IPS-15b (cell line): ENCODE measurements around the gene C5AR2.

Source experiments
- H3K27me3 ChIP-seq: one replicate; pipeline ENCODE4 v1.6.1; 2013; ENCODE audit warnings: low read length; ENCODE audit not compliant: control insufficient read depth, insufficient read depth
- H3K36me3 ChIP-seq: one replicate; pipeline ENCODE4 v1.6.1; 2013; ENCODE audit warnings: low read length; ENCODE audit not compliant: control insufficient read depth, insufficient read depth
- H3K4me1 ChIP-seq: one replicate; pipeline ENCODE4 v1.6.1; 2013; ENCODE audit warnings: mild to moderate bottlenecking, low read length; ENCODE audit not compliant: control insufficient read depth, insufficient read depth
- H3K4me3 ChIP-seq: one replicate; pipeline ENCODE4 v1.5.1; 2013; ENCODE audit warnings: low read depth, low read length
- H3K9ac ChIP-seq: one replicate; pipeline ENCODE4 v1.6.1; 2013; ENCODE audit warnings: low read depth, mild to moderate bottlenecking, low read length
- H3K9me3 ChIP-seq: one replicate; pipeline ENCODE4 v1.6.1; 2013; ENCODE audit warnings: mild to moderate bottlenecking, low read length; ENCODE audit not compliant: control insufficient read depth, insufficient read depth

Gene C5AR2

DNA sequence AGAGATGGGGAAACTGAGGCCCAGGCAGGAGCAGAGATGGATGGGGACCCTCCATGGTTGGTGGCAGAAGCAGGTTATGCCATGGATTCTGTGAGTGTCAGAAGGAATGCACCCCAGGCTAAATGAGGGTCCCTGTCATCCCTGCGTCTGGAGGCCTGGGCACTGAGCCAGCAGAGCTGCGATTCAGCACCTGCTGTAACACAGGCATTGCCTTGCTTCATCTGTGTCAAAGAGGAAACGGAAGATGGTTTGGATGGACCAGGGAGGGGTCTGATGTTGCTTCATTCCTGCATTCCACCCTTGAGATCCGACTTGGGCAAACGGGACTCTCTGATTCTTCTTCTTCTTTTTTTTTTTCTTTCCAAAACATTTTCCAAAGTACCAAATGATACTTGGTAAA, 21.2 kb upstream of the C5AR2 start:
- Histone ChIP-seq H3K27me3 (no peaks in the 10 kb centered on the region), H3K9ac (no peak overlapping the region), H3K4me3 (no peak overlapping the region), H3K9me3 (no peaks in the 10 kb centered on the region), H3K4me1 (peaks cover 2% of the 10 kb centered on the region), H3K36me3 (no peaks in the 10 kb centered on the region)

DNA sequence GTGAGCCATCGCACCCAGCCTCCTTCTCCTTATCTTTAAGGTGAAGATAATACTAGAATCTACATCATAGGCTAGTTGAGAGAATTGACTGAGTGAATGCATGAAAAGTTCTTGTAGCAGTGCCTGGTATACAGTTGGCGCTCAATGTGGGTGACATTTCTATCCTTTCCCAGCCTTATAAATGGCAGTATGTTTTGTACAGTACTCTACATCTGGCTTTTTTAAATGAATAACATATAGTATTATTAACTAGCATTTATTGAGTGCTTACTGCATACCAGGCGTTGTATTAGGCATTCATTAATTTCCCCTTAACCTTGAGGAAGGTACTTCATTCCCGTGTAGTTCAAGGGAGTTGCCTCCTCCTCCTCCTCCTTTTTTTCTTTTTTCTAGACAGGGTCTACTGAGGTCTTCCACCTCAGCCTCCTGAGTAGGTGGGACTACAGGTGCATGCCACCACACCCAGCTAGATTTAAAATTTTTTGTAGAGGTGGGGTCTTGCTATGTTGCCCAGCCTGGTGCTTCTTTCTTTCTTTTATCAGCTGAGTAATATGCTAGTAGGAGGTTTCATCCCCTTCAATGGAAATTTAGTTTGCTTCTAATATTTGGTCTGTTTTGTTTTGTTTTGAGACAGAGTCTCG, 19.5 kb upstream of the C5AR2 start:
- H3K36me3 ChIP-seq = no peaks in the 10 kb centered on the region
- no peaks in the 10 kb centered on the region for H3K27me3 ChIP-seq
- no peak overlapping the region for H3K4me3 ChIP-seq
- H3K9ac ChIP-seq = no peak overlapping the region
- H3K9me3 ChIP-seq = no peaks in the 10 kb centered on the region
- H3K4me1 ChIP-seq = peaks cover 2% of the 10 kb centered on the region

- Histone ChIP-seq H3K4me3 (no peak overlapping the region), H3K9me3 (no peaks in the 10 kb centered on the region), H3K36me3 (no peaks in the 10 kb centered on the region), H3K9ac (no peak overlapping the region), H3K4me1 (peaks cover 2% of the 10 kb centered on the region), H3K27me3 (no peaks in the 10 kb centered on the region)
These were observed 18.1 kb upstream of the C5AR2 start for GRCh38 chr19:47313754-47314295.

DNA sequence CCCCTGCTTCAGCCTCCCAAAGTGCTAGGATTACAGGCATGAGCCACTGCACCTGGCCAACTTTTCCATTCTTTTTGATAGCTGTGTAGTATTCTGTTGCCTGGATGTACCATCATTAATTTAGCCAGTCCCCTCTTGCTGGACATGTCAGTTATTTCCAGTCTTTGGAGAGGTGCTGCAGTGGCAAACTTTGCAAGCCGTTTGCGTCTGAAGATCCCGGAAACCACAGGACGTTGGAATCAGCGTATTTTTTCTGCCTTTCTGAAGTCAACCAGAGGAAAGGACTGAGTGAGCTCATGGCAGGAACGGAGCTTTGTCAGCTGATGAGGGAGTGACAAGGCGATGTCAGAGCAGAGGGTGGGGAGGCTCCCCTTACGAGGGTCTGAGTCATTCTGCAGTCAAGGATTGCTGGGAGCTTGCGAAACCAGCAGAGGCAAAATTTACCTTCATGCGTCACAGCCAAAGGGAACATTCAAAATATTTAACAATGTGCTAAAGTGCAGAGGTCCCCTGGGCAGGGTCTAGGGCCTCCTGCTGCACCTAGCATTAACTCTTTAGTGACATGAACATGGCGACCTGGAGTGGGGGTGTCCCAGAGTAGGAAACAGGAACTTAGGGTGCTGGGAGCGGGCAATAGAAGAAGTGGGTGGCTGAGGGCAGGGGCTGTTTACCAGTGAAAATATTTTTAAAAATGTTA, 16.7 kb upstream of the C5AR2 start:
- Histone ChIP-seq H3K9ac (no peak overlapping the region), H3K27me3 (no peaks in the 10 kb centered on the region), H3K36me3 (no peaks in the 10 kb centered on the region), H3K4me1 (peaks cover 2% of the 10 kb centered on the region), H3K4me3 (no peak overlapping the region), H3K9me3 (no peaks in the 10 kb centered on the region)

GRCh38 chr19:47316513-47316912, 15.5 kb upstream of the C5AR2 start:
- Histone ChIP-seq H3K4me3 (no peak overlapping the region), H3K36me3 (no peaks in the 10 kb centered on the region), H3K9ac (no peak overlapping the region), H3K4me1 (peaks cover 2% of the 10 kb centered on the region), H3K27me3 (no peaks in the 10 kb centered on the region), H3K9me3 (no peaks in the 10 kb centered on the region)

DNA sequence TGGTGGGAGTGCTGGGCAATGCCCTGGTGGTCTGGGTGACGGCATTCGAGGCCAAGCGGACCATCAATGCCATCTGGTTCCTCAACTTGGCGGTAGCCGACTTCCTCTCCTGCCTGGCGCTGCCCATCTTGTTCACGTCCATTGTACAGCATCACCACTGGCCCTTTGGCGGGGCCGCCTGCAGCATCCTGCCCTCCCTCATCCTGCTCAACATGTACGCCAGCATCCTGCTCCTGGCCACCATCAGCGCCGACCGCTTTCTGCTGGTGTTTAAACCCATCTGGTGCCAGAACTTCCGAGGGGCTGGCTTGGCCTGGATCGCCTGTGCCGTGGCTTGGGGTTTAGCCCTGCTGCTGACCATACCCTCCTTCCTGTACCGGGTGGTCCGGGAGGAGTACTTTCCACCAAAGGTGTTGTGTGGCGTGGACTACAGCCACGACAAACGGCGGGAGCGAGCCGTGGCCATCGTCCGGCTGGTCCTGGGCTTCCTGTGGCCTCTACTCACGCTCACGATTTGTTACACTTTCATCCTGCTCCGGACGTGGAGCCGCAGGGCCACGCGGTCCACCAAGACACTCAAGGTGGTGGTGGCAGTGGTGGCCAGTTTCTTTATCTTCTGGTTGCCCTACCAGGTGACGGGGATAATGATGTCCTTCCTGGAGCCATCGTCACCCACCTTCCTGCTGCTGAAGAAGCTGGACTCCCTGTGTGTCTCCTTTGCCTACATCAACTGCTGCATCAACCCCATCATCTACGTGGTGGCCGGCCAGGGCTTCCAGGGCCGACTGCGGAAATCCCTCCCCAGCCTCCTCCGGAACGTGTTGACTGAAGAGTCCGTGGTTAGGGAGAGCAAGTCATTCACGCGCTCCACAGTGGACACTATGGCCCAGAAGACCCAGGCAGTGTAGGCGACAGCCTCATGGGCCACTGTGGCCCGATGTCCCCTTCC, 11.8 kb upstream of the C5AR2 start:
- Histone ChIP-seq H3K9ac (no peak overlapping the region), H3K27me3 (no peaks in the 10 kb centered on the region), H3K36me3 (no peaks in the 10 kb centered on the region), H3K9me3 (no peaks in the 10 kb centered on the region), H3K4me3 (no peak overlapping the region), H3K4me1 (peaks cover 2% of the 10 kb centered on the region)

DNA sequence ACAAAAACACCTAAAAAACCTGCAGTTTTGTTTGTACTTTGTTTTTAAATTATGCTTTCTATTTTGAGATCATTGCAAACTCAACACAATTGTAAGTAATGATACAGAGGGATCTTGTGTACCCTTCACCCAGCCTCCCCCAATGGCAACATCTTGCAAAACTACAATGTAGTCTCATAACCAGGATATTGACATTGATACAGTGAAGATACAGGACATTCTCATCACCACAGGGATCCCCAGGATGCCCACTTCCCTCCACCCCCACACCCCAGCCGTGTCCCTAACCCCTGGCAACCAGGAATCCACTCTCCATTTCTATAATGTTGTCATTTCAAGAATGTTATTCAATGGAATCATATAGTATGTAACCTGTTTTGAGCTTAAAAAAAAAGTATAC, 10.3 kb upstream of the C5AR2 start:
- no peaks in the 10 kb centered on the region for H3K36me3 ChIP-seq
- H3K4me3 ChIP-seq = no peak overlapping the region
- no peaks in the 10 kb centered on the region for H3K4me1 ChIP-seq
- no peak overlapping the region for H3K9ac ChIP-seq
- no peaks in the 10 kb centered on the region for H3K27me3 ChIP-seq
- no peaks in the 10 kb centered on the region for H3K9me3 ChIP-seq

GRCh38 chr19:47322058-47322457, 9.9 kb upstream of the C5AR2 start:
- no peaks in the 10 kb centered on the region for H3K4me1 ChIP-seq
- no peak overlapping the region for H3K4me3 ChIP-seq
- H3K27me3 ChIP-seq = no peaks in the 10 kb centered on the region
- H3K36me3 ChIP-seq = no peaks in the 10 kb centered on the region
- no peaks in the 10 kb centered on the region for H3K9me3 ChIP-seq
- no peak overlapping the region for H3K9ac ChIP-seq

GRCh38 chr19:47323409-47323808, 8.6 kb upstream of the C5AR2 start:
- Histone ChIP-seq H3K4me3 (no peak overlapping the region), H3K27me3 (no peaks in the 10 kb centered on the region), H3K9me3 (no peaks in the 10 kb centered on the region), H3K36me3 (no peaks in the 10 kb centered on the region), H3K9ac (no peak overlapping the region), H3K4me1 (no peaks in the 10 kb centered on the region)

DNA sequence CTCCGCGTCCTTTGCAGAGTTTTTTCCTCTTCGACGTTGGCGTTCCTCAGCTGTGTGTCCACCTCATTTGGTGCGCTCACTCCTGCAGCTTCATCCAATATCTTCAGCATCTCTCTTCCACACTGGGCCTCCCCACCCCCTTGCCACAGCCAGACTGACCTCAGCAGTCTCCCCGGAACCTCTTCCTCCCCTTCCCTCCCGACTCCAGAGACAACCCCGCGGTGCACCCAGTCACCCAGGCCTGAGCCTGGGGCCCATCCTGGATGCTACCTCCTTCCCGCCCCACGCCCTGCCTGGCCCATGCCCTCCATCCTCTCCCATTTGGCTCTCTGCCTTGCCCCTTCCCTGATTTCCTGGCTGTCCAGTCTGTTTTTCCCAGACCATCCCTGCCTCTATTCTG, 8.1 kb upstream of the C5AR2 start:
- no peak overlapping the region for H3K4me3 ChIP-seq
- no peaks in the 10 kb centered on the region for H3K27me3 ChIP-seq
- no peaks in the 10 kb centered on the region for H3K4me1 ChIP-seq
- H3K36me3 ChIP-seq = no peaks in the 10 kb centered on the region
- H3K9me3 ChIP-seq = no peaks in the 10 kb centered on the region
- no peak overlapping the region for H3K9ac ChIP-seq

DNA sequence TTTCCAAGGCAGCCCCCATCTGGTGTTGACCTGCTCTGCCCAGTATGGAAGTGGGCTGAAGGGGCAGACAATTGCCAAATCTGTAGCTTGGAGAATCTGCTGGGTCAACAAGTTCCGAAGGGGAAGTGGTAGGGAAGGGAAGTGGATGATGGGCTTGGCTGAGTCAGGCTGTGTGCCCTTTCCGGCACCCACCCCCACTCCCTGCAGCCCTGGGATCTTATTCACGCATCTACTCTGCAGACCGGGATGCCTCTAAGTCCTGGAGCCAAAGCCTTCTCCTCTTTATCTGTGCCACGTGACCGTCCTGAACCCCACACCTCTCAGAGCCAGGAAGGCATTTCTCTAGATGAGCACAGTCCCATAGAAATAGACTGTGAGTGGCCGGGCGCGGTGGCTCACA, 7.5 kb upstream of the C5AR2 start:
- H3K4me3 ChIP-seq = no peak overlapping the region
- H3K36me3 ChIP-seq = no peaks in the 10 kb centered on the region
- H3K4me1 ChIP-seq = no peaks in the 10 kb centered on the region
- H3K9ac ChIP-seq = no peak overlapping the region
- no peaks in the 10 kb centered on the region for H3K9me3 ChIP-seq
- no peaks in the 10 kb centered on the region for H3K27me3 ChIP-seq
